ENCODE results near the gene RASSF8.

Gene RASSF8

GRCh38 chr12:25958428-25959070 lies at the start of gene RASSF8:
RASSF8 (plus strand) TSS chr12:25958682; CDS start chr12:26055344, 96,662 bp downstream.
- DNase-seq = peak; percentile 51

- no peak for DNase-seq
These were observed 43.9 kb upstream of the RASSF8 start for GRCh38 chr12:25914551-25914950.

GRCh38 chr12:25924491-25925001 lies 33.9 kb upstream of the RASSF8 start:
- no peak for DNase-seq

GRCh38 chr12:25925064-25925463 lies 33.4 kb upstream of the RASSF8 start:
- DNase-seq = no peak

- DNase-seq = no peak
These were observed 31.9 kb upstream of the RASSF8 start for GRCh38 chr12:25926536-25926935.

GRCh38 chr12:25929142-25929541 lies 29.3 kb upstream of the RASSF8 start:
- DNase-seq = no peak

GRCh38 chr12:25932971-25933370 lies 25.5 kb upstream of the RASSF8 start:
- no peak for DNase-seq

- no peak for DNase-seq
These were observed 24.0 kb upstream of the RASSF8 start for GRCh38 chr12:25934456-25934855.

- no peak for DNase-seq
These were observed 22.9 kb upstream of the RASSF8 start for GRCh38 chr12:25935355-25936144.

- no peak for DNase-seq
These were observed 21.4 kb upstream of the RASSF8 start for GRCh38 chr12:25937096-25937495.

GRCh38 chr12:25938581-25938980 lies 19.9 kb upstream of the RASSF8 start:
- DNase-seq = no peak

GRCh38 chr12:25939606-25940005 lies 18.9 kb upstream of the RASSF8 start:
- no peak for DNase-seq

GRCh38 chr12:25940886-25941285 lies 17.6 kb upstream of the RASSF8 start:
- no peak for DNase-seq

- no peak for DNase-seq
These were observed 15.8 kb upstream of the RASSF8 start for GRCh38 chr12:25942709-25943108.

- DNase-seq = no peak
These were observed 14.5 kb upstream of the RASSF8 start for GRCh38 chr12:25943940-25944339.

GRCh38 chr12:25949343-25949742 lies 9.1 kb upstream of the RASSF8 start:
- no peak for DNase-seq

- DNase-seq = no peak
These were observed 8.0 kb upstream of the RASSF8 start for GRCh38 chr12:25950329-25951115.

GRCh38 chr12:25957793-25958427 lies 572 bp upstream of the RASSF8 start:
- peak; percentile 7 for DNase-seq

- peak; percentile 23 for DNase-seq
These were observed 834 bp downstream of the RASSF8 start for GRCh38 chr12:25959071-25959961.

GRCh38 chr12:25960143-25960542 lies 1.7 kb downstream of the RASSF8 start:
- peak; percentile 51 for DNase-seq

- no peak for DNase-seq
These were observed 2.5 kb downstream of the RASSF8 start for GRCh38 chr12:25960961-25961360.

All from hematopoietic multipotent progenitor cell treated with erythropoietin and hydrocortisone succinate and interleukin-3 and kit ligand, for 6 days (in vitro differentiated cells).